Stomach (tissue), 9 donors: ENCODE data around the gene SPINK5. TPM values are rescaled to one million over a fixed set of nuclear protein-coding genes. Genes with fewer than 3 reads are reported as not detected.

Experiments used
- DNase-seq, 2 donors: peaks; one replicate each; pipeline versions ENCODE4 v3.0.0 to v3.0.0-alpha.2; 2013 to 2019
- H3K27ac ChIP-seq, 5 donors: fragments of 200-600 bp in 4 of 5; sonication (generic) in 4 of 5; one replicate each; pipeline ENCODE4 v1.5.1; 2013 to 2019; ENCODE audit warnings: mild to moderate bottlenecking in 1 of 5, moderate library complexity in 1 of 5
- H3K27me3 ChIP-seq, 3 donors: fragments of 200-600 bp; sonication (generic); one replicate each; pipeline ENCODE4 v1.5.1; 2017 to 2019; ENCODE audit warnings: mixed run types in 1 of 3
- H3K36me3 ChIP-seq, 4 donors: fragments of 200-600 bp; sonication (generic); 1 replicate in 3 of 4; 2 replicates in 1 of 4; pipeline ENCODE4 v1.5.1; 2016 to 2019
- H3K4me1 ChIP-seq, 4 donors: fragments of 200-600 bp; sonication (generic); one replicate each; pipeline ENCODE4 v1.5.1; 2016 to 2019
- H3K4me3 ChIP-seq, 4 donors: fragments of 200-600 bp; sonication (generic) in 3 of 4; one replicate each; pipeline ENCODE4 v1.5.1; 2016 to 2019; ENCODE audit warnings: mild to moderate bottlenecking in 1 of 4
- H3K9me3 ChIP-seq, 4 donors: fragments of 200-600 bp; sonication (generic); one replicate each; pipeline ENCODE4 v1.5.1; 2016 to 2019
- CTCF ChIP-seq, 7 experiments: fragments of 450-650 bp in 4 of 7; fragments of 200-600 bp in 3 of 7; sonication (generic) in 3 of 7; IDR thresholded peaks; one replicate each; pipeline ENCODE4 v1.5.1; 2016 to 2019; ENCODE audit warnings: antibody characterized with exemption in 7 of 7, control low read depth in 2 of 7, mild to moderate bottlenecking in 1 of 7
- EP300 ChIP-seq: sonication (generic); formaldehyde crosslinking; IDR thresholded peaks from one replicate; pipeline ENCODE4 v1.6.1; 2017; ENCODE audit warnings: antibody characterized with exemption
- POLR2A ChIP-seq, 4 donors: fragments of 450-650 bp; IDR thresholded peaks; one replicate each; pipeline ENCODE4 v1.6.1; 2016; ENCODE audit warnings: antibody characterized with exemption in 4 of 4, control low read depth in 2 of 4, mild to moderate bottlenecking in 1 of 4, moderate library complexity in 1 of 4
- POLR2AphosphoS5 ChIP-seq, 3 donors: sonication (generic); formaldehyde crosslinking; IDR thresholded peaks; one replicate each; pipeline ENCODE4 v1.6.1; 2016; ENCODE audit warnings: antibody characterized with exemption in 3 of 3
- WGBS, 5 donors: extraction: QIAGEN DNeasy Blood & Tissue Kit in 3 of 5; methylation state at CpG; one replicate each; pipeline versions ENCODE4 v1.1.5 to v1.1.7; 2013 to 2018; 5-methylcytosine and 5-hydroxymethylcytosine counted together
- intact Hi-C: fragments of 100-400 bp; cut with DNase I; formaldehyde crosslinking; loops from one replicate; pipeline ENCODE4 v1.15.1; 2023; ENCODE audit warnings: low total_unique reads
- polyA plus RNA-seq, 3 donors: library from polyadenylated mRNA; stranded (reverse); fragments of 200-250 nt; gene quantifications; one replicate each; pipeline ENCODE4 v1.2.3, GENCODE V29; 2013
- total RNA-seq, 5 donors: library from RNA; depleted of rRNA; stranded (reverse); fragments of >200 nt; gene quantifications; one replicate each; pipeline versions ENCODE4 v1.1.0 to v1.2.3, GENCODE V29; 2014 to 2016
- donor health status: healthy with polysubstance abuse.
- donor health status: Bipolar disorder and iron deficiency.
- donor health status: healthy.

SPINK5 gene
- total and polyA plus RNA-seq, 8 donors, result 0.45 to 117 (median 2.3) TPM; not detected in 1

GRCh38 chr5:148084269-148084668 is 20.5 kb downstream of the SPINK5 start:
- peaks cover 0 to 3% (median 0%) of the 10 kb centered on the region in 4 donors for H3K9me3 ChIP-seq
- H3K4me1 ChIP-seq, result no peaks in the 10 kb centered on the region
- WGBS, 5 donors, result 70 to 88% (median 85%) methylated on average over 2 of the region's 2 CpGs
- H3K4me3 ChIP-seq, result no peak overlapping the region
- intact Hi-C loops, result no loop called here
- no peak for TF ChIP-seq POLR2AphosphoS5 (IDR thresholded peaks at IDR 0.05)
- no peak for TF ChIP-seq EP300
- TF ChIP-seq POLR2A (IDR thresholded peaks at IDR 0.05), result no peak
- TF ChIP-seq CTCF (IDR thresholded peaks at IDR 0.05), result no peak
- DNase-seq, result no peak
- H3K27me3 ChIP-seq, result no peaks in the 10 kb centered on the region
- no peak overlapping the region for H3K27ac ChIP-seq
- H3K36me3 ChIP-seq, result no peaks in the 10 kb centered on the region

- no peak for DNase-seq
- peaks cover 0 to 3% (median 0%) of the 10 kb centered on the region in 4 donors for H3K9me3 ChIP-seq
- no peak overlapping the region for H3K4me3 ChIP-seq
- intact Hi-C loops, result no loop called here
- no peaks in the 10 kb centered on the region for H3K27me3 ChIP-seq
- TF ChIP-seq EP300 (no peak), POLR2AphosphoS5 (IDR thresholded peaks at IDR 0.05) (no peak), CTCF (IDR thresholded peaks at IDR 0.05) (no peak), POLR2A (IDR thresholded peaks at IDR 0.05) (no peak)
- peaks cover 0 to 5% (median 3%) of the 10 kb centered on the region in 4 donors for H3K4me1 ChIP-seq
- no peaks in the 10 kb centered on the region for H3K36me3 ChIP-seq
- no peak overlapping the region for H3K27ac ChIP-seq
These were observed 21.5 kb downstream of the SPINK5 start for GRCh38 chr5:148085310-148085709.

GRCh38 chr5:148085977-148086705 is 22.4 kb downstream of the SPINK5 start:
- peaks cover 0 to 3% (median 0%) of the 10 kb centered on the region in 4 donors for H3K9me3 ChIP-seq
- H3K36me3 ChIP-seq, result no peaks in the 10 kb centered on the region
- no peak overlapping the region for H3K27ac ChIP-seq
- intact Hi-C loops, result no loop called here
- no peak overlapping the region for H3K4me3 ChIP-seq
- H3K4me1 ChIP-seq, result peaks cover 0 to 8% (median 4%) of the 10 kb centered on the region in 4 donors
- WGBS, 5 donors, result 59 to 67% (median 63%) methylated on average over 7 of the region's 7 CpGs
- H3K27me3 ChIP-seq, result no peaks in the 10 kb centered on the region
- TF ChIP-seq CTCF (IDR thresholded peaks at IDR 0.05) (no peak), EP300 (no peak), POLR2AphosphoS5 (IDR thresholded peaks at IDR 0.05) (no peak), POLR2A (IDR thresholded peaks at IDR 0.05) (no peak)
- no peak for DNase-seq

GRCh38 chr5:148090146-148090772 is 26.5 kb downstream of the SPINK5 start:
- 18 to 32% (median 28%) methylated on average over 5 of the region's 5 CpGs for WGBS, 5 donors
- Histone ChIP-seq H3K9me3 (no peaks in the 10 kb centered on the region), H3K27ac (peak overlapping the region in 3 of 5 donors; percentile 30 to 49 (median 40)), H3K36me3 (no peaks in the 10 kb centered on the region), H3K4me3 (no peak overlapping the region), H3K4me1 (peaks cover 0 to 8% (median 4%) of the 10 kb centered on the region in 4 donors), H3K27me3 (no peaks in the 10 kb centered on the region)
- TF ChIP-seq POLR2A (IDR thresholded peaks at IDR 0.05) (no peak), EP300 (no peak), CTCF (IDR thresholded peaks at IDR 0.05) (no peak), POLR2AphosphoS5 (IDR thresholded peaks at IDR 0.05) (no peak)
- peak in 1 of 2 donors; percentile 10 for DNase-seq
- intact Hi-C loops, result no loop called here
